K562 (cell line): ENCODE measurements around the gene ANGEL2. TPM values are rescaled to one million over a fixed set of nuclear protein-coding genes. Genes with fewer than 3 reads are reported as not detected.

Experiments
- EHMT2 ChIP-seq: fragments of 450-650 bp; IDR thresholded peaks from 2 replicates; pipeline ENCODE4 v1.6.1; 2018; ENCODE audit warnings: antibody characterized with exemption
- PML ChIP-seq: IDR thresholded peaks from 2 replicates; pipeline ENCODE4 v1.6.1; 2012; ENCODE audit warnings: low read length, inconsistent platforms
- RBM17 ChIP-seq: fragments of 200-400 bp; formaldehyde crosslinking; IDR thresholded peaks from 2 replicates; pipeline ENCODE4 v1.6.1; 2017; ENCODE audit warnings: low read depth, mild to moderate bottlenecking, low read length, borderline replicate concordance
- SMAD4 ChIP-seq: fragments of 250-450 bp; sonication (Bioruptor Pico); conservative IDR thresholded peaks from 2 replicates; pipeline ENCODE4 v1.8.0; 2021; ENCODE audit warnings: inconsistent platforms, mild to moderate bottlenecking, moderate library complexity
- ZHX1 ChIP-seq: fragments of 150-350 bp; conservative IDR thresholded peaks from 2 replicates; pipeline ENCODE4 v1.6.1; 2014; ENCODE audit warnings: low read length
- ZNF165 ChIP-seq: fragments of 250-450 bp; sonication (Bioruptor Pico); IDR thresholded peaks from 2 replicates; pipeline ENCODE4 v1.4.0; 2020; ENCODE audit warnings: borderline replicate concordance
- ZNF175 ChIP-seq: fragments of 200-800 bp; sonication (Bioruptor generic); IDR thresholded peaks from 2 replicates; pipeline ENCODE4 v1.6.1; 2016; ENCODE audit warnings: low read depth, mild to moderate bottlenecking, missing genetic modification characterization, missing compliant biosample characterization
- polyA plus RNA-seq, 8 experiments: library from polyadenylated mRNA; depleted of rRNA in 4 of 8; stranded (reverse) in 5 of 8; unstranded in 3 of 8; fragments of >200 nt; fragmentation: Nextera tagmentation in 2 of 8; fragmentation: Illumina TruSeq in 1 of 8; extraction: Ambion mirVana in 2 of 8; extraction: Trizol in 1 of 8; gene quantifications; 2 replicates each; pipeline versions ENCODE4 v1.2.1 to v1.2.3, GENCODE V29; 2011 to 2014; ENCODE audit warnings: inconsistent platforms in 1 of 8, missing spikeins in 1 of 8
- total RNA-seq, 7 experiments: library from RNA; depleted of rRNA in 6 of 7; stranded (reverse); fragments of >200 nt in 6 of 7; fragmentation: Illumina TruSeq in 2 of 7; extraction: Trizol in 2 of 7; gene quantifications; 2 replicates each; pipeline versions ENCODE4 v1.2.1 to v1.2.3, GENCODE V29; 2011 to 2021; ENCODE audit warnings: low replicate concordance in 1 of 7
- TF ChIP-seq, protein P1 (sequence below), 2 experiments: fragments of 450-650 bp; IDR thresholded peaks; 2 replicates each; pipeline ENCODE4 v1.6.1; 2016; ENCODE audit warnings: mild to moderate bottlenecking in 2 of 2, borderline replicate concordance in 1 of 2, low read depth in 1 of 2, moderate library complexity in 1 of 2
- TF ChIP-seq, protein P2 (sequence below): sonication (generic); formaldehyde crosslinking; IDR thresholded peaks from 2 replicates; pipeline ENCODE4 v1.8.0; 2022; ENCODE audit warnings: missing genetic modification reagents, mild to moderate bottlenecking, borderline replicate concordance
- TF ChIP-seq, protein P3 (sequence below): fragments of 250-450 bp; sonication (Bioruptor Pico); IDR thresholded peaks from 2 replicates; pipeline ENCODE4 v1.8.0; 2022; ENCODE audit warnings: inconsistent platforms

Gene ANGEL2
- total and polyA plus RNA-seq, 9 of the 15 experiments (the other 6 are each of a cell fraction or from before 2014, with no cell fraction given), result 6.8 to 34.6 (median 26.2) TPM

DNA sequence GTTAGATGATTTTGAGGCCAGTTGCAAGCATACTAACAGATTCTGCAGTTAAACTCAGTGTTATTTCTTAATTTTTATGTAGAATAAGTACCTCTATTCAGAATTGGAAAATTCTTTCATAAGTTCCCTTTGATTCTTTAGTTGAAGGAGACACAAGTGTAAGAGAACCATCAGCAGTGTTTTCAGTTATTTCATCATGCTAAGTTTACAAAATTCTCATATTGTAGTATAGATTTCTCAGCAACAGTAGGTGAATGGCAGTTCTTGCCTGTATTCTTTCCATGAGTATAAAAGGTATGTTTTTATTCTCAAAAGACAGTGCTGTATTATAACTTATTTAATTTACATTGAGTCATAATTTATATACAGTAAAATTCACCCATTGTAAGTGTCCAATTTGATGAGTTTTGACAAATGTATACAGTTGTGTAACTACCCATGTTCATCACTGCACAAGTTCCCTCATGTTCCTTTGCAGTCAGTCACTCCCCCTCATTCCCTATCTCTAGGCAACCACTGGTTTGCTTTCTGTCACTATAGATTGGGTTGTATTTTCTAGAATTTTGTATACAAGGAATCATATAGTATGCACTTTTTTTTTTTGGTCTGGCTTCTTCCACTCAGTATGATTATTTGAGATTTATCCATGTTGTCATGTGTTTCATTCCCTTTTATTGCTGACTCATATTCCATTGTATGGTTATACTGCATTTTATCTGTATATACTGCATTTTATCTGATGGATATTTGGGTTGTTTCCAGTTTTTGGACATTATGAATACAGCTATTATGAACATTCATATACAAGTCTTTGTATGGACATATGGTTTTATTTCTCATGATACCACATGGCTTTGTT, 39.3 kb upstream of the ANGEL2 start (continued):
- TF ChIP-seq, protein P1, sequence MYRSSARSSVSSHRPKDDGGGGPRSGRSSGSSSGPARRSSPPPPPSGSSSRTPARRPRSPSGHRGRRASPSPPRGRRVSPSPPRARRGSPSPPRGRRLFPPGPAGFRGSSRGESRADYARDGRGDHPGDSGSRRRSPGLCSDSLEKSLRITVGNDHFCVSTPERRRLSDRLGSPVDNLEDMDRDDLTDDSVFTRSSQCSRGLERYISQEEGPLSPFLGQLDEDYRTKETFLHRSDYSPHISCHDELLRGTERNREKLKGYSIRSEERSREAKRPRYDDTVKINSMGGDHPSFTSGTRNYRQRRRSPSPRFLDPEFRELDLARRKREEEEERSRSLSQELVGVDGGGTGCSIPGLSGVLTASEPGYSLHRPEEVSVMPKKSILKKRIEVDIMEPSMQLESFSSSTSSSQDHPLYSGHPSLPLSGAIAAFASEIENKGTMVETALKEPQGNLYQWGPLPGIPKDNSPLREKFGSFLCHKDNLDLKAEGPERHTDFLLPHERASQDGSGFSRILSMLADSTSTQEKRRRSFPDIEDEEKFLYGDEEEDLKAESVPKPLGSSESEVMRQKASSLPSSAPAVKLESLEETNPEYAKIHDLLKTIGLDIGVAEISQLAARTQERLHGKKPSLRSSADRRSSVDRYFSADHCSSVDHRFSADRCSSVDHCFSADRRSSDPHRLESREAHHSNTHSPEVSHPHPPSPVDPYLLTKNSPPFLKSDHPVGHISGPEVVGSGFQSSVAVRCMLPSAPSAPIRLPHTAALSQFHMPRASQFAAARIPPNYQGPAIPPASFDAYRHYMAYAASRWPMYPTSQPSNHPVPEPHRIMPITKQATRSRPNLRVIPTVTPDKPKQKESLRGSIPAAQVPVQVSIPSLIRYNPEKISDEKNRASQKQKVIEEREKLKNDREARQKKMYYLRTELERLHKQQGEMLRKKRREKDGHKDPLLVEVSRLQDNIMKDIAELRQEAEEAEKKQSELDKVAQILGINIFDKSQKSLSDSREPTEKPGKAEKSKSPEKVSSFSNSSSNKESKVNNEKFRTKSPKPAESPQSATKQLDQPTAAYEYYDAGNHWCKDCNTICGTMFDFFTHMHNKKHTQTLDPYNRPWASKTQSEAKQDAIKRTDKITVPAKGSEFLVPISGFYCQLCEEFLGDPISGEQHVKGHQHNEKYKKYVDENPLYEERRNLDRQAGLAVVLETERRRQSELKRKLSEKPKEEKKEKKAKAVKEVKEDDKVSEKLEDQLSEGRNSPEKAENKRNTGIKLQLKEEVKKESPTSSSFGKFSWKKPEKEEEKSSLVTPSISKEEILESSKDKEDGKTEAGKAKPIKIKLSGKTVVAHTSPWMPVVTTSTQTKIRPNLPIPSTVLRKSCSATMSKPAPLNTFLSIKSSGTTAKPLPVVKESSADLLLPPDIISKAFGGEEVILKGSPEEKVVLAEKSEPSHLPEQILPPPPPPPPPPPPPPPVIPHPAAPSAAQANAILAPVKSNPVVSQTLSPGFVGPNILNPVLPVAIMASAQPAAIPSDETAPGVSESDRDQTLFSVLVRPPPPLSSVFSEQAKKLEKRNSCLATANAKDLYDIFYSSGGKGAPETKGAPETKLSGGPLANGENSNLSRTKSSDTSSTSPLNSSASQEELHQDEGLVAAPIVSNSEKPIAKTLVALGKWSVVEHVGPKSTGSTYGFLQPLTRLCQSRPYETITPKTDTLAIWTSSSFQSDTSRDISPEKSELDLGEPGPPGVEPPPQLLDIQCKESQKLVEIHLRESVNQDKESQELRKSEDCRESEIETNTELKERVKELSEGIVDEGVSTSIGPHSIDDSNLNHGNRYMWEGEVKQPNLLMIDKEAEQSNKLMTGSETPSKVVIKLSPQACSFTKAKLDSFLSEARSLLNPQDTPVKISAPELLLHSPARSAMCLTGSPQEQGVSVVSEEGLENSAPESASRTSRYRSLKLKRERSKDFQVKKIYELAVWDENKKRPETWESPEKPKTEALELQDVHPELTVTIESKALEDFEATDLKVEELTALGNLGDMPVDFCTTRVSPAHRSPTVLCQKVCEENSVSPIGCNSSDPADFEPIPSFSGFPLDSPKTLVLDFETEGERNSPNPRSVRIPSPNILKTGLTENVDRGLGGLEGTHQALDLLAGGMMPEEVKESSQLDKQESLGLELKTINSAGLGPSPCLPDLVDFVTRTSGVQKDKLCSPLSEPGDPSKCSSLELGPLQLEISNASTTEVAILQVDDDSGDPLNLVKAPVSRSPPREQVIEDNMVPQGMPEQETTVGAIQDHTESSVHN (IDR thresholded peaks at IDR 0.05; ENCODE audit: borderline replicate concordance in 1 of 2, low read depth in 1 of 2), result no peak
- TF ChIP-seq PML (peak; percentile 54; the same call in 1 of the 2 replicates), ZNF165 (CRISPR knock-in tag) (no peak), ZHX1 (no peak), RBM17 (no peak), ZNF175 (CRISPR knock-in tag) (no peak), SMAD4 (no peak), EHMT2 (0 out of 2 replicates have a peak, but pooled peaks have one; percentile 27)
- TF ChIP-seq, protein P2, sequence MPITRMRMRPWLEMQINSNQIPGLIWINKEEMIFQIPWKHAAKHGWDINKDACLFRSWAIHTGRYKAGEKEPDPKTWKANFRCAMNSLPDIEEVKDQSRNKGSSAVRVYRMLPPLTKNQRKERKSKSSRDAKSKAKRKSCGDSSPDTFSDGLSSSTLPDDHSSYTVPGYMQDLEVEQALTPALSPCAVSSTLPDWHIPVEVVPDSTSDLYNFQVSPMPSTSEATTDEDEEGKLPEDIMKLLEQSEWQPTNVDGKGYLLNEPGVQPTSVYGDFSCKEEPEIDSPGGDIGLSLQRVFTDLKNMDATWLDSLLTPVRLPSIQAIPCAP (CRISPR knock-in tag), result no peak
- TF ChIP-seq, protein P3, sequence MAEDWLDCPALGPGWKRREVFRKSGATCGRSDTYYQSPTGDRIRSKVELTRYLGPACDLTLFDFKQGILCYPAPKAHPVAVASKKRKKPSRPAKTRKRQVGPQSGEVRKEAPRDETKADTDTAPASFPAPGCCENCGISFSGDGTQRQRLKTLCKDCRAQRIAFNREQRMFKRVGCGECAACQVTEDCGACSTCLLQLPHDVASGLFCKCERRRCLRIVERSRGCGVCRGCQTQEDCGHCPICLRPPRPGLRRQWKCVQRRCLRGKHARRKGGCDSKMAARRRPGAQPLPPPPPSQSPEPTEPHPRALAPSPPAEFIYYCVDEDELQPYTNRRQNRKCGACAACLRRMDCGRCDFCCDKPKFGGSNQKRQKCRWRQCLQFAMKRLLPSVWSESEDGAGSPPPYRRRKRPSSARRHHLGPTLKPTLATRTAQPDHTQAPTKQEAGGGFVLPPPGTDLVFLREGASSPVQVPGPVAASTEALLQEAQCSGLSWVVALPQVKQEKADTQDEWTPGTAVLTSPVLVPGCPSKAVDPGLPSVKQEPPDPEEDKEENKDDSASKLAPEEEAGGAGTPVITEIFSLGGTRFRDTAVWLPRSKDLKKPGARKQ (CRISPR knock-in tag), result no peak
